A549 treated with RU486 at 1 μM for 4 hours (cell line): ENCODE data around the gene ZNF180. TPM values are rescaled to one million over a fixed set of nuclear protein-coding genes. Genes with fewer than 3 reads are reported as not detected.

Experiments used
- total RNA-seq: library from RNA; stranded (reverse); fragments of 200-300 nt; extraction: Qiagen RNA extraction; gene quantifications from 5 replicates; pipeline ENCODE4 v1.2.3, GENCODE V29; 2022; ENCODE audit warnings: low read depth

Gene ZNF180
- total RNA-seq = 7.7 to 9.2 TPM (median 8.2 TPM) in 5 replicates

GRCh38 chr19:44499962-44500949, at the start of gene ZNF180:
Gene ZNF180 (minus strand): TSS chr19:44500522. CDS start chr19:44497334, 3,188 bp downstream.

GRCh38 chr19:44529536-44529935, 29.2 kb upstream of the ZNF180 start, which contains the start of gene CEACAM20:
Gene CEACAM20 (minus strand): TSS chr19:44529675. CDS start chr19:44529509, 166 bp downstream.

GRCh38 chr19:44447916-44448674, 52.2 kb downstream of the ZNF180 start, which contains the start of gene ZNF229:
Gene ZNF229 (minus strand): TSS chr19:44448472. CDS start chr19:44442847, 5,625 bp downstream.

Other genes with a start within 250 kb of the ZNF180 start
- gene ZNF233, start 240.6 kb downstream of the ZNF180 start, total RNA-seq = 0.32 to 0.67 TPM (median 0.46 TPM) in 5 replicates
- gene ZNF235, start 195.5 kb downstream of the ZNF180 start, total RNA-seq = 2.5 to 3.9 TPM (median 3.3 TPM) in 5 replicates
- gene ZNF112, start 143.8 kb downstream of the ZNF180 start, total RNA-seq = 1.1 to 3.1 TPM (median 2.0 TPM) in 5 replicates
- gene ZNF285, start 98.9 kb downstream of the ZNF180 start, total RNA-seq = 1.6 to 2.8 TPM (median 2.4 TPM) in 5 replicates
- gene ZNF229, start 52.0 kb downstream of the ZNF180 start, total RNA-seq = 2.4 to 3.7 TPM (median 3.0 TPM) in 5 replicates
- 0.05 to 0.14 TPM in 2 of 5 replicates, not detected in the others for gene CEACAM20, start 29.2 kb upstream of the ZNF180 start, total RNA-seq
- 0.30 to 0.63 TPM (median 0.48 TPM) in 5 replicates for gene IGSF23, start 113.0 kb upstream of the ZNF180 start, total RNA-seq
- 107 to 120 TPM (median 113 TPM) in 5 replicates for gene PVR, start 143.4 kb upstream of the ZNF180 start, total RNA-seq
- 7.5 to 10.1 TPM (median 9.3 TPM) in 5 replicates for gene CEACAM19, start 171.0 kb upstream of the ZNF180 start, total RNA-seq
- 0.14 to 0.30 TPM (median 0.15 TPM) in 3 of 5 replicates, not detected in the others for gene CEACAM16, start 198.6 kb upstream of the ZNF180 start, total RNA-seq
- gene BCL3, start 248.2 kb upstream of the ZNF180 start, total RNA-seq = 48.8 to 104 TPM (median 82.2 TPM) in 5 replicates